ENCODE measurements around the gene ASXL1.
"Not testable (repeated sequence)": the region's sequence is repeated elsewhere in the genome, so short reads cannot be mapped to it uniquely, and the experiment has no call there.

Gene ASXL1

DNA sequence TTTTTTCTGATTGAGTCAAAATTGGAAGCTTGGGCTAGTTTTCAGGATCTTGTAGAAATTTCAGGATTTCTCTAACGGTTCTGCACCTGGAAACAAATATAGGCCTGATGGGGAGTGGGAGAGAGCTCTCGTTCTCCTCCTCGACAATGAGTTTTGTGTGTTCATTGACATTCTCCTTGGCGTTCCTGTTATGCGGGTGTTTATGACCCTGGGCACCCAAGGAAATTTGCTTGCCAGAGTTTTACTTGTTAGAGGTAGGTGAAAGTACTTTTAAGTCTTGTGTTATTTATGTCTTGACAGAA lies 2.2 kb downstream of the ASXL1 start:
- no peak for DNase-seq (ENCODE audit: low read depth, low spot score)

- DNase-seq (ENCODE audit: low read depth, low spot score): no peak
Measured at GRCh38 chr20:32362901-32363364, 4.8 kb downstream of the ASXL1 start.

- no peak for DNase-seq (ENCODE audit: low read depth, low spot score)
Measured at GRCh38 chr20:32363492-32363891, 5.4 kb downstream of the ASXL1 start.

GRCh38 chr20:32364554-32365208 lies 6.5 kb downstream of the ASXL1 start:
- no peak for DNase-seq (ENCODE audit: low read depth, low spot score)

DNA sequence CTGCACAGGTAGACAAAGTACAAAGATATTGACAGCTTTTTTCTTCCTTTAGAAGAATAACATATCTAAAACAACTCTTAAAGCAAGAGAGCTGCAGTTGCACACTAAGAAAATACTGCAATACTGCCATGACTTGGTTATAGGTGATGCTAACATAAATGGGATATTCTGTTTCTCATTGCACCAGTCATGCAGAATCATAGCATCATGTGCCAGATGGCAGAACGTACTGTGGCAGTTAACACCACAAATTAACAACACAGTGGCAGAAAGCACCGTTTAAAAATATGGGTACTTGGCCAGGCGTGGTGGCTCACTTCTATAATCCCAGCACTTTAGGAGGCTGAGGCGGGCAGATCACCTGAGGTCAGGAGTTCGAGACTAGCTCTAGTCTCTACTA lies 7.4 kb downstream of the ASXL1 start:
- DNase-seq (ENCODE audit: low read depth, low spot score): no peak

GRCh38 chr20:32366380-32366779 lies 8.2 kb downstream of the ASXL1 start:
- no peak for DNase-seq (ENCODE audit: low read depth, low spot score)

DNA sequence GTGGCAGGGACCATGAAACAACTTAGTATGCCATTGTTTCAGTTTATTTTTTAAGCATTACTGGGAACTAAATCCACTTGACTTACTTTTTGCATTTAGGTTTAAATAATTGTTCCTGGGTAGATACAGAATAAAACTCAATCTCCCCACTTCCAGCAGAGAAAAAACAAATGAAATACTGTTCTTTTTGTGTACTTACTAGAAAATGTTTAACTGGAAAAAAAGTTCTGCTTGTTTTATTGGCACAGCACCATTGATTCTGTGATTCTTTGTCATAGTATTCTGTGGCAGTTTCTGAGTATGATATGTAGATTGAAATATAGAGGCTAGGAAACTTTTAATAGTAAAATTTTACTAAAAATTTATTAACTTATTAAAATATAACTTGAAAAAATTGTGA lies 10.2 kb downstream of the ASXL1 start:
- DNase-seq (ENCODE audit: low read depth, low spot score): no peak

DNA sequence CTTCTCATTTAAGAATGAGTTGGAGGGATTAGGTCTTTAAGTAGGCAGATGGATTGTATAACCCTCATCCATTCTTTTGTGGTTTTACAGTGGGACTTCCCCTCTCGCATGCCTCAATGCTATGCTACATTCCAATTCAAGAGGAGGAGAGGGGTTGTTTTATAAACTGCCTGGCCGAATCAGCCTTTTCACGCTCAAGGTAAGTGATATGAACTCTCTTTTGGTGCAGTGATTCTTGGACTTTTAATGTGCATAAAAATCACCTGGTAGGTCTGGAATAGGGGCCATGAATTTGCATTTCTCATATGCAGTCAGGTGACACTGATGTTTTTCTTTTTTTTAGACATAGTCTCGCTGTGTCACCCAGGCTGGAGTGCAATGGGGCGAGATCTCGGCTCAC lies 10.8 kb downstream of the ASXL1 start:
- no peak for DNase-seq (ENCODE audit: low read depth, low spot score)

DNA sequence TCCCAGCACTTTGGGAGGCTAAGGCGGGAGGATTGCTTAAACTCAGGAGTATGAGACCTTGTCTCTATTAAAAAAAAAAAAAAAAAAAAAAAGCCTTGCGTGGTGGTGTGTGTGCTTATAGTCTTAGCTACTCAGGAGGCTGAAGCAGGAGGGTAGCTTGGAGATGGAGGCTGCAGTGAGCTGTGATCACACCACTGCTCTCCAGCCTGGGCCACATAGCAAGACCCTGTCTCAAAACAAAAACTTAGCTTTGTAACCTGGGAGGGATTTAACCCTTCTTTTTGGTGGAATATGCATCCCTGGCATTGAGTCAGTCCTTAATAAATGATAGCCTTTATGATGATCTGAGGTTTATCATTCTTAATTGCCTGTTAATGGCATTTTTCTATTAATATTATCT lies 12.8 kb downstream of the ASXL1 start:
- no peak for DNase-seq (ENCODE audit: low read depth, low spot score)

DNA sequence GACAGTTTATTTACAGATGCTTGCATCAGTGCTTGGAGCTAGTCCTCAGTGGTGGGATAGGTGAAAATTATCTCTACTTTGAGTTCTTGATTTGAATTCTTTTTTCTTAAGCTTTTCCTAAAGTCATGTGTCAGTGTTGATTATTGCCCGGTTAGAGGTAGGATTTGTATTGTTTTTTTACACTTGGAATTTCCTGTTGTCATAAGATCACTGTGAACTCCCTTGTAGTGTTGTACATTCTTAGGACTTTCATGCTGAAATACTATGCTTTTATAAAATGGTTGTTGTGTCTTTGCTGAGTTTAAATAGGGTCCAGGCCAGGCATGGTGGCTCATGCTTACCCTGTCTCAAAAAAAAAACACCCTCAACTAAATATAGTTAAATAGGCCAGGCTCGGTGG lies 20.3 kb downstream of the ASXL1 start:
- no peak for DNase-seq (ENCODE audit: low read depth, low spot score)

DNA sequence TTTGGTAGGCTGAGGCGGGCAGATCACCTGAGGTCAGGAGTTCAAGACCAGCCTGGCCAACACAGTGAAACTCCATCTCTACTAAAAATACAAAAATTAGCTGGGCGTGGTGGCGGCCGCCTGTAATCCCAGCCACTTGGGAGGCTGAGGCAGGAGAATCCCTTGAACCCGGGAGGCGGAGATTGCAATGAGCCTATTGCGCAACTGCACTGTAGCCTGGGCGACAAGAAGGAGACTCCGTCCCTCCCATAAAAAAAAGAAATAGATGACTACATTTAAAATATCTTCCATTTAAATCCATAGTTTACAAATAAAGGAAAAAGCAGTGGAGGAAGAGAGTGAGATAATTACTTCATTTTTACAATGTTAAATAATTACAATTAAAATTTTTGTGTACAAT lies 21.9 kb downstream of the ASXL1 start:
- DNase-seq (ENCODE audit: low read depth, low spot score): not testable (repeated sequence)

DNA sequence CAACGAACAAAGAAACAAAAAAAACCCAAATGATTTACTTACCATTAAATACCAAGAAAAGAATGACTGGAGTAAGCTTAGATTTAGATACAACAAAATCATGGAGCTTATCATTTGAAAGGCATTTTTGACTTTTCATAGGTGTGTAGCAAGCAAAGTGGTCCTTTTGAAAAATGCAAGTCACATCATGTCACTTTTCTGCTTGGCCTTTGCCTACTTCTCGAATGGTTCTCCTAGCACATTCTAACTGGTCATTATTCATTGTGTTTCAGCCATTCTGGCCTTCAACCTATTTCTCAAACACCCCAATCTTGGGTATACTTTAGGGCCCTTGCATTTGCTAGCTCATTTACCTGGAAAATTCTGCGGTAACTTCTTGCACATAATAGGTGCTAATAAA lies 22.6 kb downstream of the ASXL1 start:
- no peak for DNase-seq (ENCODE audit: low read depth, low spot score)

- DNase-seq (ENCODE audit: low read depth, low spot score): no peak
Measured at GRCh38 chr20:32382102-32382950, 24.2 kb downstream of the ASXL1 start.

- not testable (repeated sequence) for DNase-seq (ENCODE audit: low read depth, low spot score)
Measured at GRCh38 chr20:32383441-32383840, 25.3 kb downstream of the ASXL1 start.

GRCh38 chr20:32385541-32385940 lies 27.4 kb downstream of the ASXL1 start:
- DNase-seq (ENCODE audit: low read depth, low spot score): no peak

- no peak for DNase-seq (ENCODE audit: low read depth, low spot score)
Measured at GRCh38 chr20:32386091-32386490, 28.0 kb downstream of the ASXL1 start.

DNA sequence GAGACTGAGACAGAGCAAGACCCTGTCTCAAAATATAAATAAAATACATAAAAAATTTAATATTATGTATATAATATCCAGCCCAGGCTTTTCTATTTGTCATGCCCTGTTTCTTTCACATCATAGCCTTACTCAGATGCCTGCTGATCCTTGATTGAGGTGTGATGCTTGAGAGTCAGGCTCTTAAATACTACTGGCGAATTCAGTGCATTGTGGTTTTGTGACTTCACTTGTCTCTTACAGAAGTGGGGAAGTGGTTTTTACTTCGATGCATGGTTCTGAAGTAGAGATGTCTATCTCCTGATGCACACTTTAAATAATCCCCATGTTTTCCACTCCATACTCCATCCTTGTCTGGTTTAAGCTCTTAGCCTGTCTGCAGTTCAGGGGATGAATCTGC lies 29.1 kb downstream of the ASXL1 start:
- no peak for DNase-seq (ENCODE audit: low read depth, low spot score)

DNA sequence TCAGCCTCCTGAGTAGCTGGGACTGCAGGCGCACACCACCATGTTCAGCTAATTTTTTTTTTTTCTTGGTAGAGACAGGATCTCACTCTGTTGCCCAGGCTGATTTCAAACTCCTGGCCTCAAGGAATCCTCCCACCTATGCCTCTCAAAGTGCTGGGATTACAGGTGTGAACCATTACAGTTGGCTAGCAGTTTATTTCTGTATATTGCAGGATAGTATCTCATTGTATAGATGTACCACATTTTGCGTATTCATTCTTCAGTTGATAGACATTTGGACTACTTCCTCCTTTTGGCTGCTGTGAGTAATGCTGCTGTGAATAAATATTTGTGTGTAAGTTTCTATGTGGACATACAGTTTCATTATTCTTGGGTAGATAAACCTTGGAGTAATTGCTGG lies 32.9 kb downstream of the ASXL1 start:
- no peak for DNase-seq (ENCODE audit: low read depth, low spot score)

DNA sequence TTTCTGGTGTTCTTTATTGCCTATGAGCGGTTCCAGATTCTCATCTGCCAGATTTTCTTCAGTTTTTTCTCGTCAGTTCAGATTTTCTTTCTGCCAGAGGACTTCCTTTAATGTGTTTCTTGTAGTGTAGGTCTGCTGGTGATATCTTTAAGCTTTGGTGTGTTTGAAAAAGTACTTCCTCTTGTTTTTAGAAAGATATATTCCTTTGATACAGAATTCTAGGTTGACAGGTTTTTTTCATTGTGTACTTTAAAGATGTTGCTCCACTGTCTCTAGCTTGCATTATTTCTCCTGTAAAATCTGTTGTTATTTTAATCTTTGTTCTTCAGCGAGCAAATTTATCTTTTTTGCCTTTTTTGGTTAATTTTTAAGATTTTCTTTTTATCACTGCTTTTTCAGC lies 36.9 kb downstream of the ASXL1 start:
- DNase-seq (ENCODE audit: low read depth, low spot score): no peak

- DNase-seq (ENCODE audit: low read depth, low spot score): no peak
Measured at GRCh38 chr20:32396646-32397160, 38.6 kb downstream of the ASXL1 start.

DNA sequence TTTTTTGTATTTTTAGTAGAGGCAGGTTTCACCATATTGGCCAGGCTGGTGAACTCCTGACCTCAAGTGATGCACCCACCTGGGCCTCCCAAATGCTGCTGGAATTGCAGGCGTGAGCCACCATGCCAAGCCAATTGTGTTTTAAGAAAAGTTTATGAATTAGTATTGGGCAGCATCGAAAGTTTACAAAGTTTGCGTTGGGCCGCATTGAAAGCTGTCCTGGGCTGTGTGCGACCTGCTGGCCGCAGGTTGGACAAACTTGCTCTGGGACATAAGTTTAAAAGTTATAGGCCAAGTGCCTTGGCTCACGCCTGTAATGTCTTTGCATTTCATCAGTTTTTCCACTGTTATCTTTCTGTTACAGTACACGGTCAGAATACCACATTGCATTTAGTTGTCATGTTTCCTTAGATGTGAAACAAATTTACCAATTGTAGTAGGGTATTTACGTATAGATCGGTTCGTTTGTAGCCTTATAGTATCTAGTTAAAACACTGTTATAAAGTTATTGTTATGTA lies 39.5 kb downstream of the ASXL1 start:
- no peak for DNase-seq (ENCODE audit: low read depth, low spot score)

GRCh38 chr20:32400476-32400875 lies 42.3 kb downstream of the ASXL1 start:
- no peak for DNase-seq (ENCODE audit: low read depth, low spot score)

GRCh38 chr20:32404017-32404416 lies 45.9 kb downstream of the ASXL1 start:
- DNase-seq (ENCODE audit: low read depth, low spot score): no peak

Measured in ELF-1 (cell line).